HG02678 (cell line): Measurements from ENCODE around the gene SMARCA2.

Experiments used
- ATAC-seq: cut with Tn5 transposase; IDR thresholded peaks from one replicate; pipeline ENCODE4 v1.9.1; 2021; ENCODE audit warnings: mild to moderate bottlenecking, moderate library complexity; ENCODE audit not compliant: unreplicated experiment

The SMARCA2 gene

GRCh38 chr9:2164268-2164667 is 149.1 kb downstream of the SMARCA2 start:
- no peak for ATAC-seq

GRCh38 chr9:2166203-2166602 is 151.1 kb downstream of the SMARCA2 start:
- ATAC-seq = no peak

DNA sequence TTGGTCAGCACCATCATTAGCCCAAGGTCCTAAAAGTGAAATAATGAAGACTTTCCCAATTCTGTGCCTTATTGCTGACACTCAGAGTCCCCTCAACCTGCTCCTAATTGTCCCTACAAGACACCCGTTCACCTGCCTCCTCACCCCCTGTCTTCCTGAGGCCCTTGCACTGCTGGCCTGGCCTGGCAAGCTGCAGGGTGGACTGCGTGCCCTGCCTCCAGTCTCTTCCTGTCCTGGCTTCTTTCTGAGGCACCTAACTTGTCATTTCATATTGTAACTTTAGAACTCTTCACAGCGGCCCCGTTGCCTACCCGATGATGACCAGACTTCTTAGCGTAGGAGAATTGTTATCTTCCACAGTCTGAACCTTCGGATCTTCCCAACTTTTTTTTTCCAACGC is 153.9 kb downstream of the SMARCA2 start:
- ATAC-seq = no peak

GRCh38 chr9:2170722-2171121 is 155.6 kb downstream of the SMARCA2 start:
- ATAC-seq = no peak

DNA sequence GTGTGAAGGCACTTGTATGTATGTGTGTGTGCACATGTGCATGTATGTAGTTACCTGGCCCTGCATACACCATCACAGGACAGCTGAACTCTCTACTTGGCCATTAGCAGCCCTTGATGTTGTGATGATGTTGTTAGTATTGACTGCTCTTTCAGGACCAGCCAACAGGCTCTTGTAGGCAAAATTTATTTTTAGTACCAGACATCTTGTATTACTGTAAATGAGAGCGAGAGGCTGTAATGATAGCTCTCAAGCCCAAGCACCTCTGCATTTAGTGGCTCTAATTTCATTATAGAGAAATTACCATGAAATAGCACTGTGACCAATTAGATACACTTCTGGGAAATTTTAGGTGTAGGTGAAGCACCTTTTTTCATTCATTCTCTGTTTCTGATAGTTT is 158.0 kb downstream of the SMARCA2 start:
- no peak for ATAC-seq

GRCh38 chr9:2173861-2174260 is 158.7 kb downstream of the SMARCA2 start:
- ATAC-seq = no peak

GRCh38 chr9:2174306-2174705 is 159.2 kb downstream of the SMARCA2 start:
- no peak for ATAC-seq

GRCh38 chr9:2174911-2175310 is 159.8 kb downstream of the SMARCA2 start:
- ATAC-seq = no peak

- no peak for ATAC-seq
Observed at GRCh38 chr9:2177121-2177520, 162.0 kb downstream of the SMARCA2 start.

GRCh38 chr9:2178034-2178734 is 163.0 kb downstream of the SMARCA2 start:
- no peak for ATAC-seq

GRCh38 chr9:2179567-2179966 is 164.4 kb downstream of the SMARCA2 start:
- no peak for ATAC-seq

GRCh38 chr9:2180154-2180553 is 165.0 kb downstream of the SMARCA2 start:
- no peak for ATAC-seq

GRCh38 chr9:2180704-2181103 is 165.6 kb downstream of the SMARCA2 start:
- ATAC-seq = no peak

DNA sequence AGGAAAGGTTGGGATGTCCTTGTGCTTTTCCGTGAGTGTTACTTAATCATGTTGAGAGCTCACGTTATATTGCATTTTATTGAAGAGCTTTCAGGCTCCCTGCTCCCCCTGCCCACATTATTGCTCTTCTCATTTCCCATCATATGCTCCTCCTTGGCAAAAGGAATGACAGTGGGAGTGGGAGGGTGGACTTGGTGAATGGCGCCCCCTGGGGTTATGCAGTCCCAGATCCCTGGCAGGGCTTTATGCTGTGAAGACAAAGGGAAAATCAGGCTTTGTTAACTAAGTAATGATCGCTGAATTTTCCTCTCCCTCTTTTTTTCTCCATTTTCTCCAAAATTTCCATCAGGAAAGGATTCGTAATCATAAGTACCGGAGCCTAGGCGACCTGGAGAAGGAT is 166.6 kb downstream of the SMARCA2 start:
- no peak for ATAC-seq

GRCh38 chr9:2190939-2191608 is 175.9 kb downstream of the SMARCA2 start:
- ATAC-seq = no peak

DNA sequence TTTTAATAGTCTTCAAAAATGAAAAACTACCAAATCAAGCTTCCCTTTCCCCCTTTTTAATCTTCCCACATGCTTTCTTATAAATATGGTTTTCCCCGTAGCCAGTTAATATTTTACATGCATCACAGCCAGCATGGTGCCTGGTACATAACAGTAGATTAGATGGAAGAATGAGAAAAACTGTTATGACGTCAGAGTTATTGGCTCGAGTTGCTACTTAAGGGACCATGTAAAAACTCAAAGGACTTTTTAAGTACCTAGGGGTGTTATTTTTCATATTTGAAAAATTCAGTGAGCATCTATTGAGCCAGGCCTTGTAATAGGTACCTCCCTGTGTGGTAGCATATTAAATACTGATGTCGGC is 176.4 kb downstream of the SMARCA2 start:
- ATAC-seq = no peak

DNA sequence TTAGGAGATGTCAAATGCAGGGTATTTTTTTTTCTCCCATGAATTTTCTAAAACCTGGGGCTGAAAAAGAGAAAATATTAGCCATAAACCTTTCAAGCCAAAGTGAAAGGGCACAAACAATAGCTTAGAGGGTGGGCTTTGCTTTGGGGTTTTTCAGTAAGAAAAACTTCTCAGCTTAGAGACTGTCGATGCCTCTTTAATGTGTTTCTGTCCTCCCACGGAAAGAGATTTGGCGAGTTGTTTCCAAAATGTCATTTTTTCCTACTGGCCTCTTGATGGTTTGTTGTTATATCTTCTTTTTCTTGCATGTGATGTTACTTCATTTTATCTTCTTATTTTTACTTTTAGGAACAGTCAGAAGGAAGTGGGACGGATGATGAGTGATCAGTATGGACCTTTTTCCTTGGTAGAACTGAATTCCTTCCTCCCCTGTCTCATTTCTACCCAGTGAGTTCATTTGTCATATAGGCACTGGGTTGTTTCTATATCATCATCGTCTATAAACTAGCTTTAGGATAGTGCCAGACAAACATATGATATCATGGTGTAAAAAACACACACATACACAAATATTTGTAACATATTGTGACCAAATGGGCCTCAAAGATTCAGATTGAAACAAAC is 177.3 kb downstream of the SMARCA2 start:
- no peak for ATAC-seq

DNA sequence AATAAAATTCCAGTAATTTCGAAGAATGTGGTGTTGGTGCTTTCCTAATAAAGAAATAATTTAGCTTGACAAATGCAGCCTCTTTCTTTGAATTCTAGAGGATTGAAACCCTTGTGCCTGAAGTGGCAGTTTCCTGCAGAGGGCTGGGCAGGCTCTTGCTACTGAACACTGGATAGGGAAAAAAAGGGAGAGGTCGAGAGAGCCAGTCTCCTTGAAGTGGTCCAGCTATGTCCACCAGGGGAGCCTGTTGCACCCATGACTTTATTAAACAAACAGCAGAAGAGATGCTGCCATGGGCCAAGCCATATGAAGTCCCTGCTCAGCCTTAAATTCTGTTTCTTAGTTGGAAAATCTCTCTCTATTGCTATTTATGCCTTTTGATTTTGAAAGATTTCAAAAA is 178.4 kb downstream of the SMARCA2 start:
- no peak for ATAC-seq

GRCh38 chr9:2195211-2195610 is 180.1 kb downstream of the SMARCA2 start:
- ATAC-seq = no peak

DNA sequence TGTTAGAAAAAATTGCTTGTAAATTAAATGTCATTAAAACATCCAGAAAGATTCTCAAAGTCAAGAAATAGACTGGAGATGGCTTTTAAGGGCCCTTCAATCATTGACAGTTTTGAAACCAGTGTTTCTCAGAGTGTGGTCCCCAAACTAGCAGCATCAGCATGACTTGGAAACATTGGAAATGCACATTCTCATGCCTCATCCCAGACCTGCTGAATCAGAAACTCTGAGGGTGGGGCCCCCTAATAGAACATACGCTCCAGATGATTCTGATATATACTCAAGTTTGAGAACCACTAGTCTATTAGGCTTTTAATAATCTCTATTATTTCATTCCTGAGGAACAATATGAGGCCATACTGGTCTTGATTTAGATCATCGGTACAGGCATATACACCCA is 181.6 kb downstream of the SMARCA2 start:
- no peak for ATAC-seq

- ATAC-seq = no peak
Observed at GRCh38 chr9:2198956-2199635, 183.9 kb downstream of the SMARCA2 start.
